Chondrocyte (in vitro differentiated cells): Measurements from ENCODE around the gene ANK2. TPM values are rescaled to one million over a fixed set of nuclear protein-coding genes. Genes with fewer than 3 reads are reported as not detected.

ENCODE experiments used
- DNase-seq: peaks from one replicate; pipeline ENCODE4 v3.0.0; 2021; ENCODE audit warnings: mixed read lengths, low spot score
- H3K27ac Mint-ChIP-seq: one replicate; pipeline ENCODE4 v1.8.0; 2021; ENCODE audit warnings: mild to moderate bottlenecking, moderate library complexity, mixed read lengths; ENCODE audit not compliant: unreplicated experiment
- H3K27me3 Mint-ChIP-seq: 2 replicates; pipeline ENCODE4 v1.8.0; 2021; ENCODE audit warnings: low read depth, mixed read lengths
- H3K36me3 Mint-ChIP-seq: 2 replicates; pipeline ENCODE4 v1.8.0; 2021; ENCODE audit warnings: low read depth, mixed read lengths
- H3K4me1 Mint-ChIP-seq: 2 replicates; pipeline ENCODE4 v1.8.0; 2021; ENCODE audit warnings: low read depth, mild to moderate bottlenecking, mixed read lengths
- H3K4me3 Mint-ChIP-seq: one replicate; pipeline ENCODE4 v1.8.0; 2021; ENCODE audit warnings: mild to moderate bottlenecking, moderate library complexity, mixed read lengths; ENCODE audit not compliant: unreplicated experiment
- H3K9me3 Mint-ChIP-seq: 2 replicates; pipeline ENCODE4 v1.8.0; 2021; ENCODE audit warnings: low read depth, mixed read lengths
- CTCF ChIP-seq: fragments of 200-600 bp; sonication (generic); IDR thresholded peaks from 2 replicates; pipeline ENCODE4 v1.5.0; 2021; ENCODE audit warnings: antibody characterized with exemption, mild to moderate bottlenecking, moderate library complexity
- total RNA-seq: library from RNA; stranded (reverse); gene quantifications from 3 replicates; pipeline ENCODE4 v1.2.1, GENCODE V29; 2021

Gene ANK2
- total RNA-seq, 1 donor from 2014 or later, result 71.2 TPM

GRCh38 chr4:113131621-113132020 lies 82.2 kb downstream of the ANK2 start:
- Mint-ChIP-seq H3K4me3 (no peak overlapping the region), H3K36me3 (no peaks in the 10 kb centered on the region), H3K9me3 (no peaks in the 10 kb centered on the region), H3K27me3 (no peaks in the 10 kb centered on the region), H3K27ac (no peak overlapping the region), H3K4me1 (peaks cover 7% of the 10 kb centered on the region)
- no peak for TF ChIP-seq CTCF
- DNase-seq, result no peak

- H3K36me3 Mint-ChIP-seq, result no peaks in the 10 kb centered on the region
- peaks cover 54% of the 10 kb centered on the region for H3K4me1 Mint-ChIP-seq
- DNase-seq, result no peak
- no peaks in the 10 kb centered on the region for H3K9me3 Mint-ChIP-seq
- H3K27me3 Mint-ChIP-seq, result no peaks in the 10 kb centered on the region
- no peak overlapping the region for H3K4me3 Mint-ChIP-seq
- H3K27ac Mint-ChIP-seq, result peak overlapping the region; percentile 62
- TF ChIP-seq CTCF, result no peak
These were observed 92.5 kb downstream of the ANK2 start for GRCh38 chr4:113141901-113142346.

DNA sequence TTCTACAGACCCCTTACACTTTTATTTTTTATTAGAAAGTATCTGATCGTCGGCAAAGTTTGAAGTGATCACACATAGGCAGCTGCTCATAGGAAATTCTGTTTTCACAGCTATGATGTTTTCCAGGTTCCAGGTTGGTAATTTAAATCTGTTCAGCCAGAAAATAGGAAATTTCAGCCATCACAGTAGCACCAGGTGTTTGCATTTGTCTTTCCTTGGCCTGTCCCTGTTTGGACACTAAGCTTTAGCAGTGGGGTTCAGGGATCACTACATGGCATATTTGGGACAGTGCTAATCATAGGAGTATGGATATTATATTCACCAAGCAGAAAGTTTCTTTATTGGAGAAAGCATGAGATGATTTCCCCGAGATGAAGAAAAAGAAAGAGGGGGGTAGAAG lies 92.9 kb downstream of the ANK2 start:
- peak overlapping the region; percentile 62 for H3K27ac Mint-ChIP-seq
- H3K9me3 Mint-ChIP-seq, result no peaks in the 10 kb centered on the region
- H3K36me3 Mint-ChIP-seq, result no peaks in the 10 kb centered on the region
- TF ChIP-seq CTCF, result no peak
- H3K27me3 Mint-ChIP-seq, result no peaks in the 10 kb centered on the region
- DNase-seq, result no peak
- H3K4me1 Mint-ChIP-seq, result peaks cover 57% of the 10 kb centered on the region
- no peak overlapping the region for H3K4me3 Mint-ChIP-seq

DNA sequence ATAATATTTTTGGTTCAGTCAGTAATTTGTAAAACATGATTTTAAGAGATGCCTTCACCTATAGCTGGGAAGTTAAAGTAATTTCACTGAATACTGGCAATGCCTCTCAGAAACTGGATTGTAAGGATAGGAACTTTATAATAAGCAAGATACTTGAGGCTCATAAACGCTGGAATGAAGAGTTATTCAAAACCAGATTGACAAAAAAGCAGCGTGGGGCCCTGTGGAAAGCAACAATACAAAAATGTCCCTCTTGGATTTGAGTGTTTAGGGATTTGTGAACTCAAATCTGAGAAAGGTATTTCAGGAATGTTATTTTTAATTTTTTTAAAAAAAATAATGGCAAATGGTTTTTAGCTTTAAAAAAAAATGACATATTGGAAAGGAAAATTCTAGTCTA lies 94.6 kb downstream of the ANK2 start:
- Mint-ChIP-seq H3K27me3 (no peaks in the 10 kb centered on the region), H3K9me3 (no peaks in the 10 kb centered on the region), H3K27ac (peak overlapping the region; percentile 42)

GRCh38 chr4:113145147-113145518 lies 95.7 kb downstream of the ANK2 start:
- no peak for DNase-seq
- no peaks in the 10 kb centered on the region for H3K36me3 Mint-ChIP-seq
- H3K27me3 Mint-ChIP-seq, result no peaks in the 10 kb centered on the region
- peak overlapping the region; percentile 88 for H3K27ac Mint-ChIP-seq
- no peaks in the 10 kb centered on the region for H3K9me3 Mint-ChIP-seq
- H3K4me3 Mint-ChIP-seq, result no peak overlapping the region
- no peak for TF ChIP-seq CTCF
- H3K4me1 Mint-ChIP-seq, result peaks cover 63% of the 10 kb centered on the region

More for the DNA sequence above, 94.6 kb downstream of the ANK2 start:
- Mint-ChIP-seq H3K4me3 (no peak overlapping the region), H3K4me1 (peaks cover 63% of the 10 kb centered on the region), H3K36me3 (no peaks in the 10 kb centered on the region)
- no peak for DNase-seq
- no peak for TF ChIP-seq CTCF
